Esophagus muscularis mucosa (tissue), 3 donors: ENCODE measurements around the gene CCDC17.

Experiments used
- POLR2A ChIP-seq: fragments of 450-650 bp; IDR thresholded peaks from one replicate; pipeline ENCODE4 v1.6.1; 2017; ENCODE audit warnings: antibody characterized with exemption, moderate library complexity, mild to moderate bottlenecking, low read depth
- TF ChIP-seq, protein P1 (sequence below), 3 experiments: fragments of 200-600 bp in 2 of 3; fragments of 450-650 bp in 1 of 3; sonication (generic) in 2 of 3; IDR thresholded peaks; one replicate each; pipeline ENCODE4 v1.5.1; 2017 to 2019; ENCODE audit warnings: antibody characterized with exemption in 3 of 3, mild to moderate bottlenecking in 2 of 3, moderate library complexity in 1 of 3

DNA sequence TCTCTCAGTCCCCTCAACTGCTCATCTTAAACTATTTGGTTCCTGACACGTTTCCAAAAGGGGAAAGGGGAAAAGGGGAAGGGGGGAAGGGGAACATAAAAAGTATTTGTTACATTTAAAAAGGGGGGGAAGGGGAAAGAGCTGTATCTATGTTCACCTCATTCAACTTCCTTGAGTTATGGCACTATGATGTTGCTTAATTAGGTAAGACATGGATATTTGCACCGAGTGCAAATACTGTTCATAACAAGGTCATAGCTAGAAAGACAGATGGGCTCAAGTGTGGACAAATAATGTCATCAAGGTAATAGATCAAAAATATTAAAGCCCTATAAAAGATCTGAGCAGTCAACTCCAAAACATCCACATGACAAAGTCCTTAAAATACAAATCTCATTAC is 36.5 kb upstream of the CCDC17 start:
- TF ChIP-seq, protein P1, sequence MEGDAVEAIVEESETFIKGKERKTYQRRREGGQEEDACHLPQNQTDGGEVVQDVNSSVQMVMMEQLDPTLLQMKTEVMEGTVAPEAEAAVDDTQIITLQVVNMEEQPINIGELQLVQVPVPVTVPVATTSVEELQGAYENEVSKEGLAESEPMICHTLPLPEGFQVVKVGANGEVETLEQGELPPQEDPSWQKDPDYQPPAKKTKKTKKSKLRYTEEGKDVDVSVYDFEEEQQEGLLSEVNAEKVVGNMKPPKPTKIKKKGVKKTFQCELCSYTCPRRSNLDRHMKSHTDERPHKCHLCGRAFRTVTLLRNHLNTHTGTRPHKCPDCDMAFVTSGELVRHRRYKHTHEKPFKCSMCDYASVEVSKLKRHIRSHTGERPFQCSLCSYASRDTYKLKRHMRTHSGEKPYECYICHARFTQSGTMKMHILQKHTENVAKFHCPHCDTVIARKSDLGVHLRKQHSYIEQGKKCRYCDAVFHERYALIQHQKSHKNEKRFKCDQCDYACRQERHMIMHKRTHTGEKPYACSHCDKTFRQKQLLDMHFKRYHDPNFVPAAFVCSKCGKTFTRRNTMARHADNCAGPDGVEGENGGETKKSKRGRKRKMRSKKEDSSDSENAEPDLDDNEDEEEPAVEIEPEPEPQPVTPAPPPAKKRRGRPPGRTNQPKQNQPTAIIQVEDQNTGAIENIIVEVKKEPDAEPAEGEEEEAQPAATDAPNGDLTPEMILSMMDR (IDR thresholded peaks at IDR 0.05) = no peak
- TF ChIP-seq POLR2A = no peak
